Measurements from ENCODE around the gene ZBED6.
"Not testable (repeated sequence)": the region's sequence is repeated elsewhere in the genome, so short reads cannot be mapped to it uniquely, and the experiment has no call there.

The ZBED6 gene

GRCh38 chr1:203778789-203779188 is 16.6 kb upstream of the ZBED6 start:
- DNase-seq, result no peak

GRCh38 chr1:203781962-203782361 is 13.5 kb upstream of the ZBED6 start:
- no peak for DNase-seq

- no peak for DNase-seq
Observed at GRCh38 chr1:203789966-203790365, 5.5 kb upstream of the ZBED6 start.

- DNase-seq, result no peak
Observed at GRCh38 chr1:203791498-203791897, 3.9 kb upstream of the ZBED6 start.

GRCh38 chr1:203792486-203792885 is 2.9 kb upstream of the ZBED6 start:
- no peak for DNase-seq

GRCh38 chr1:203793561-203793960 is 1.9 kb upstream of the ZBED6 start:
- not testable (repeated sequence) for DNase-seq

GRCh38 chr1:203794764-203795440 is 521 bp upstream of the ZBED6 start:
- DNase-seq, result no peak

- peak; percentile 49 for DNase-seq
Observed at GRCh38 chr1:203796236-203796605, 798 bp downstream of the ZBED6 start.

GRCh38 chr1:203797216-203797615 is 1.8 kb downstream of the ZBED6 start:
- DNase-seq, result no peak

- no peak for DNase-seq
Observed at GRCh38 chr1:203797948-203798655, 2.7 kb downstream of the ZBED6 start.

- no peak for DNase-seq
Observed at GRCh38 chr1:203799157-203799556, 3.7 kb downstream of the ZBED6 start.

- no peak for DNase-seq
Observed at GRCh38 chr1:203799971-203800370, 4.5 kb downstream of the ZBED6 start.

- no peak for DNase-seq
Observed at GRCh38 chr1:203805689-203806088, 10.3 kb downstream of the ZBED6 start.

GRCh38 chr1:203807196-203807595 is 11.8 kb downstream of the ZBED6 start:
- DNase-seq, result peak; percentile 87

- no peak for DNase-seq
Observed at GRCh38 chr1:203813581-203814341, 18.3 kb downstream of the ZBED6 start.

GRCh38 chr1:203818399-203818798 is 23.0 kb downstream of the ZBED6 start:
- no peak for DNase-seq

GRCh38 chr1:203823306-203823705 is 27.9 kb downstream of the ZBED6 start:
- DNase-seq, result peak; percentile 51

GRCh38 chr1:203826175-203826574 is 30.8 kb downstream of the ZBED6 start:
- DNase-seq, result no peak

- DNase-seq, result peak; percentile 14
Observed at GRCh38 chr1:203828002-203828401, 32.6 kb downstream of the ZBED6 start.

GRCh38 chr1:203828503-203828902 is 33.1 kb downstream of the ZBED6 start:
- no peak for DNase-seq

- DNase-seq, result not testable (repeated sequence)
Observed at GRCh38 chr1:203829247-203829646, 33.8 kb downstream of the ZBED6 start.

GRCh38 chr1:203835476-203835875 is 40.1 kb downstream of the ZBED6 start:
- no peak for DNase-seq

- peak; percentile 90 for DNase-seq
Observed at GRCh38 chr1:203839081-203839480, 43.7 kb downstream of the ZBED6 start.

Data from fibroblast of skin of scalp (primary cell).